Osteoblast (primary cell): ENCODE data around the gene VWA5A. TPM values are rescaled to one million over a fixed set of nuclear protein-coding genes. Genes with fewer than 3 reads are reported as not detected.
A peak's percentile ranks its signal among the peaks of the same experiment; 100 is the strongest.

Experiments used
- DNase-seq: peaks from one replicate; pipeline ENCODE4 v3.0.0; 2011; ENCODE audit warnings: low spot score, mixed read lengths; ENCODE audit not compliant: insufficient read length; ENCODE audit errors: missing footprints
- H2AFZ ChIP-seq: 2 replicates; pipeline ENCODE4 v1.6.0; 2011; ENCODE audit warnings: mild to moderate bottlenecking, low read length
- H3K27ac ChIP-seq: 2 replicates; pipeline ENCODE4 v1.5.1; 2011; ENCODE audit warnings: mild to moderate bottlenecking, low read depth, low read length, moderate library complexity
- H3K27me3 ChIP-seq: 2 replicates; pipeline ENCODE4 v1.6.0; 2012; ENCODE audit warnings: mild to moderate bottlenecking, control low read depth, inconsistent platforms, low read length, moderate library complexity; ENCODE audit not compliant: insufficient read depth
- H3K36me3 ChIP-seq: 2 replicates; pipeline ENCODE4 v1.5.1; 2011; ENCODE audit warnings: mild to moderate bottlenecking, low read length, control low read depth, moderate library complexity; ENCODE audit not compliant: insufficient read depth
- H3K4me1 ChIP-seq: 2 replicates; pipeline ENCODE4 v1.5.1; 2011; ENCODE audit warnings: mild to moderate bottlenecking, low read length, control low read depth, moderate library complexity; ENCODE audit not compliant: insufficient read depth
- H3K4me2 ChIP-seq: 2 replicates; pipeline ENCODE4 v1.6.0; 2011; ENCODE audit warnings: mild to moderate bottlenecking, low read length; ENCODE audit not compliant: insufficient read depth
- H3K4me3 ChIP-seq: fragments of 200-600 bp; sonication (generic); 3 replicates; pipeline ENCODE4 v1.5.1; 2012; ENCODE audit warnings: mild to moderate bottlenecking, low read length, inconsistent platforms; ENCODE audit not compliant: insufficient read depth
- H3K79me2 ChIP-seq: 2 replicates; pipeline ENCODE4 v1.6.0; 2012; ENCODE audit warnings: mild to moderate bottlenecking, low read length, control low read depth, inconsistent platforms; ENCODE audit not compliant: insufficient read depth
- H3K9me3 ChIP-seq: 2 replicates; pipeline ENCODE4 v1.5.1; 2011; ENCODE audit warnings: low read depth, low read length, control low read depth
- H4K20me1 ChIP-seq: 2 replicates; pipeline ENCODE4 v1.6.0; 2012; ENCODE audit warnings: mild to moderate bottlenecking, low read length, control low read depth; ENCODE audit not compliant: insufficient read depth
- CTCF ChIP-seq: IDR thresholded peaks from 2 replicates; pipeline ENCODE4 v1.5.1; 2011; ENCODE audit warnings: mild to moderate bottlenecking, low read depth, low read length, moderate library complexity; ENCODE audit errors: extremely low read depth
- total RNA-seq: library from RNA; depleted of rRNA; stranded (reverse); fragments of >200 nt; gene quantifications from 2 replicates; pipeline ENCODE4 v1.2.3, GENCODE V29; 2012

VWA5A gene
- total RNA-seq, 1 donor: 12.3 TPM

DNA sequence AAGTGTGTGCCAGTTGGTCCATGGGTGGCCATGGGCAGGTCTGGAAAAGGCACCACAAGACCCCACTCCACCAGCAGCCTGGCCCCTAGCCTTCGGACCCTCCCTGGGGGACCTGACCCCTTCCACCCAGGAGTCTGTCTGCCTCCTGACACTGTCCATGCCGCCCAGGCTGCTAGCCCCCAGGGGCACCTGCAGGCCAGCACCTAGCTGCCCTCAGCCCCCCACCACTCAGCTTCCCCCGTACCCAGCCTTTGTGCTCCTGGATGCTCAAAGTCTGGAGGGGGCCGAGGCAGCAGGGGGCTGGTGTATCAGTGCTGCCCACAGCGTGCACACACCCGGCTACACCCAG, 39.8 kb upstream of the VWA5A start:
- no peak for TF ChIP-seq CTCF
- Histone ChIP-seq H3K9me3 (no peaks in the 10 kb centered on the region), H2AFZ (no peak overlapping the region), H3K4me3 (no peak overlapping the region), H3K27me3 (peaks cover 8% of the 10 kb centered on the region), H3K4me2 (no peak overlapping the region), H3K27ac (no peak overlapping the region), H3K4me1 (no peaks in the 10 kb centered on the region), H3K79me2 (no peaks in the 10 kb centered on the region), H3K36me3 (no peaks in the 10 kb centered on the region), H4K20me1 (no peaks in the 10 kb centered on the region)
- no peak for DNase-seq

- peak; percentile 61 for DNase-seq
- no peak overlapping the region for H3K27ac ChIP-seq
- no peaks in the 10 kb centered on the region for H3K36me3 ChIP-seq
- TF ChIP-seq CTCF: no peak
- H4K20me1 ChIP-seq: no peaks in the 10 kb centered on the region
- H3K27me3 ChIP-seq: peaks cover 8% of the 10 kb centered on the region
- no peaks in the 10 kb centered on the region for H3K79me2 ChIP-seq
- peak overlapping the region; percentile 66 for H3K4me3 ChIP-seq
- peak overlapping the region; percentile 80 for H2AFZ ChIP-seq
- H3K4me1 ChIP-seq: no peaks in the 10 kb centered on the region
- peak overlapping the region; percentile 78 for H3K4me2 ChIP-seq
- H3K9me3 ChIP-seq: no peaks in the 10 kb centered on the region
Measured at GRCh38 chr11:124075841-124076651, 39.2 kb upstream of the VWA5A start.

DNA sequence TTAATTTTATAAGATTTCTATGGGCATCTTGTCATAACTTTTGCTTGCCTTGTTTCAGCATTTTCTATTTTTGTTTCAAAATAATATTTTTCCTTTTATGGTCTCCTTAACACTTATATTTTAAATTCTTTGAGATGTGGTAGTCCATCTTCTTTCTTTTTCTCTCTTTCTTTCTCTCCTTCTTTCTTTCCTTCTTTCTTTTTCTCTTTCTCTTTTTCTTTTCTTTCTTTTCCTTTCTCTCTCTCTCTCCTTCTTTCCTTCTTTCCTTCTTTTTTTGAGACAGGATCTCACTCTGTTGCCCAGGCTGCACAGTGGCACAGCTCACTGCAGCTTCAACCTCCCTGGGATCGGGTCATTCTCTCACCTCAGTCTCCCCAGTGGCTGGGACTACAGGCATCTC, 38.0 kb upstream of the VWA5A start:
- H3K27ac ChIP-seq: no peak overlapping the region
- no peaks in the 10 kb centered on the region for H3K4me1 ChIP-seq
- no peak for DNase-seq
- no peak overlapping the region for H3K4me2 ChIP-seq
- H3K36me3 ChIP-seq: no peaks in the 10 kb centered on the region
- no peaks in the 10 kb centered on the region for H4K20me1 ChIP-seq
- no peaks in the 10 kb centered on the region for H3K9me3 ChIP-seq
- no peak for TF ChIP-seq CTCF
- H3K79me2 ChIP-seq: no peaks in the 10 kb centered on the region
- no peak overlapping the region for H3K4me3 ChIP-seq
- H3K27me3 ChIP-seq: peaks cover 8% of the 10 kb centered on the region
- no peak overlapping the region for H2AFZ ChIP-seq

- no peaks in the 10 kb centered on the region for H3K9me3 ChIP-seq
- no peaks in the 10 kb centered on the region for H3K79me2 ChIP-seq
- peaks cover 8% of the 10 kb centered on the region for H3K27me3 ChIP-seq
- no peaks in the 10 kb centered on the region for H4K20me1 ChIP-seq
- H2AFZ ChIP-seq: no peak overlapping the region
- no peak for DNase-seq
- H3K4me3 ChIP-seq: no peak overlapping the region
- no peak overlapping the region for H3K27ac ChIP-seq
- no peaks in the 10 kb centered on the region for H3K36me3 ChIP-seq
- no peaks in the 10 kb centered on the region for H3K4me1 ChIP-seq
- TF ChIP-seq CTCF: no peak
- no peak overlapping the region for H3K4me2 ChIP-seq
Measured at GRCh38 chr11:124078591-124078990, 36.7 kb upstream of the VWA5A start.
